HepG2 (cell line): ENCODE results near the gene PGC. TPM values are rescaled to one million over a fixed set of nuclear protein-coding genes. Genes with fewer than 3 reads are reported as not detected.

Source experiments
- CC2D1A ChIP-seq: sonication (generic); formaldehyde crosslinking; IDR thresholded peaks from 2 replicates; pipeline ENCODE4 v1.8.1; 2023; ENCODE audit warnings: mild to moderate bottlenecking, missing genetic modification reagents
- ELK4 ChIP-seq: sonication (generic); formaldehyde crosslinking; IDR thresholded peaks from 2 replicates; pipeline ENCODE4 v1.9.0; 2021; ENCODE audit warnings: missing genetic modification reagents, borderline replicate concordance
- GPN1 ChIP-seq: sonication (generic); formaldehyde crosslinking; IDR thresholded peaks from 2 replicates; pipeline ENCODE4 v1.5.1; 2020; ENCODE audit warnings: missing genetic modification reagents, borderline replicate concordance
- KIAA2018 ChIP-seq: sonication (generic); formaldehyde crosslinking; IDR thresholded peaks from 2 replicates; pipeline ENCODE4 v1.5.0; 2020; ENCODE audit warnings: mild to moderate bottlenecking, missing genetic modification reagents, borderline replicate concordance
- MBD4 ChIP-seq: IDR thresholded peaks from 2 replicates; pipeline ENCODE4 v1.6.1; 2012; ENCODE audit warnings: low read length, inconsistent platforms, borderline replicate concordance
- MEIS1 ChIP-seq: sonication (generic); formaldehyde crosslinking; IDR thresholded peaks from 2 replicates; pipeline ENCODE4 v1.9.0; 2021; ENCODE audit warnings: mild to moderate bottlenecking, missing genetic modification reagents, moderate library complexity, borderline replicate concordance
- MEIS2 ChIP-seq: sonication (generic); formaldehyde crosslinking; IDR thresholded peaks from 2 replicates; pipeline ENCODE4 v1.9.0; 2021; ENCODE audit warnings: mild to moderate bottlenecking, missing genetic modification reagents
- NFE2 ChIP-seq: sonication (generic); formaldehyde crosslinking; IDR thresholded peaks from 2 replicates; pipeline ENCODE4 v1.4.0; 2020; ENCODE audit warnings: missing genetic modification reagents
- SIX4 ChIP-seq: sonication (generic); formaldehyde crosslinking; IDR thresholded peaks from 2 replicates; pipeline ENCODE4 v1.4.0; 2020; ENCODE audit warnings: missing genetic modification reagents
- TCF7 ChIP-seq: sonication (generic); IDR thresholded peaks from 2 replicates; pipeline ENCODE4 v1.6.1; 2016; ENCODE audit warnings: antibody characterized with exemption, low read depth
- ZC3H13 ChIP-seq: sonication (generic); formaldehyde crosslinking; IDR thresholded peaks from 2 replicates; pipeline ENCODE4 v1.8.1; 2023; ENCODE audit warnings: mild to moderate bottlenecking, missing genetic modification reagents, moderate library complexity
- ZNF24 ChIP-seq: fragments of 450-650 bp; IDR thresholded peaks from 2 replicates; pipeline ENCODE4 v1.6.1; 2017; ENCODE audit warnings: antibody characterized with exemption, mild to moderate bottlenecking
- ZNF331 ChIP-seq: sonication (generic); formaldehyde crosslinking; IDR thresholded peaks from 2 replicates; pipeline ENCODE4 v1.4.0; 2020; ENCODE audit warnings: missing genetic modification reagents
- ZNF335 ChIP-seq: sonication (generic); formaldehyde crosslinking; IDR thresholded peaks from 2 replicates; pipeline ENCODE4 v1.4.0; 2020; ENCODE audit warnings: missing genetic modification reagents
- ZNF530 ChIP-seq: sonication (generic); formaldehyde crosslinking; IDR thresholded peaks from 2 replicates; pipeline ENCODE4 v1.5.0; 2020; ENCODE audit warnings: low read depth, mild to moderate bottlenecking, missing genetic modification reagents
- ZNF639 ChIP-seq: conservative IDR thresholded peaks from 2 replicates; pipeline ENCODE4 v1.6.1; 2018; ENCODE audit warnings: missing genetic modification reagents
- ZNF737 ChIP-seq: sonication (generic); formaldehyde crosslinking; IDR thresholded peaks from 2 replicates; pipeline ENCODE4 v1.5.0; 2020; ENCODE audit warnings: missing genetic modification reagents, mild to moderate bottlenecking, borderline replicate concordance
- ZNF839 ChIP-seq: sonication (generic); formaldehyde crosslinking; IDR thresholded peaks from 2 replicates; pipeline ENCODE4 v1.4.0; 2020; ENCODE audit warnings: missing genetic modification reagents, mild to moderate bottlenecking, borderline replicate concordance
- polyA plus RNA-seq, 8 experiments: library from polyadenylated mRNA; depleted of rRNA in 3 of 8; stranded (reverse) in 7 of 8; unstranded in 1 of 8; fragments of >200 nt; fragmentation: Illumina TruSeq in 4 of 8; extraction: Trizol in 4 of 8; gene quantifications; 2 replicates each; pipeline versions ENCODE4 v1.2.1 to v1.2.3, GENCODE V29; 2011 to 2016; ENCODE audit warnings: low read depth in 4 of 8, missing spikeins in 1 of 8, mixed read lengths in 1 of 8; ENCODE audit not compliant: insufficient read depth in 1 of 8
- total RNA-seq, 5 experiments: library from RNA; depleted of rRNA; stranded (reverse); fragments of >200 nt; fragmentation: Illumina TruSeq; extraction: Trizol; gene quantifications; 2 replicates each; pipeline ENCODE4 v1.2.3, GENCODE V29; 2016; ENCODE audit warnings: low read depth in 1 of 5

The PGC gene
- total and polyA plus RNA-seq, 2 of the 13 experiments (the other 11 are each of a cell fraction or from before 2014, with no cell fraction given), result 426 to 502 TPM

- TF ChIP-seq KIAA2018 (no peak), MEIS2 (peak; percentile 58), TCF7 (no peak), MBD4 (no peak), ZNF335 (peak; percentile 56; the same call in 1 of the 2 replicates), ZNF737 (no peak), ELK4 (no peak), ZC3H13 (CRISPR knock-in tag) (no peak), ZNF639 (CRISPR knock-in tag) (peak; percentile 95), GPN1 (CRISPR knock-in tag) (no peak), CC2D1A (CRISPR knock-in tag) (peak; percentile 72; the same call in 1 of the 2 replicates), MEIS1 (CRISPR knock-in tag) (peak; percentile 82; the same call in 1 of the 2 replicates), NFE2 (CRISPR knock-in tag) (no peak), ZNF839 (CRISPR knock-in tag) (0 out of 2 replicates have a peak, but pooled peaks have one; percentile 16), ZNF331 (CRISPR knock-in tag) (peak; percentile 83; the same call in 1 of the 2 replicates), ZNF530 (CRISPR knock-in tag) (no peak), ZNF24 (no peak), SIX4 (peak; percentile 66; the same call in 1 of the 2 replicates)
These were observed 11.6 kb downstream of the PGC start, which contains the start of gene TFEB (continued) for GRCh38 chr6:41735427-41736185.
